Measurements from ENCODE around the gene WDR20. TPM values are rescaled to one million over a fixed set of nuclear protein-coding genes. Genes with fewer than 3 reads are reported as not detected.

The WDR20 gene
- total and polyA plus RNA-seq, 2 experiments from 2014 or later, result 15.3 to 24.0 TPM

DNA sequence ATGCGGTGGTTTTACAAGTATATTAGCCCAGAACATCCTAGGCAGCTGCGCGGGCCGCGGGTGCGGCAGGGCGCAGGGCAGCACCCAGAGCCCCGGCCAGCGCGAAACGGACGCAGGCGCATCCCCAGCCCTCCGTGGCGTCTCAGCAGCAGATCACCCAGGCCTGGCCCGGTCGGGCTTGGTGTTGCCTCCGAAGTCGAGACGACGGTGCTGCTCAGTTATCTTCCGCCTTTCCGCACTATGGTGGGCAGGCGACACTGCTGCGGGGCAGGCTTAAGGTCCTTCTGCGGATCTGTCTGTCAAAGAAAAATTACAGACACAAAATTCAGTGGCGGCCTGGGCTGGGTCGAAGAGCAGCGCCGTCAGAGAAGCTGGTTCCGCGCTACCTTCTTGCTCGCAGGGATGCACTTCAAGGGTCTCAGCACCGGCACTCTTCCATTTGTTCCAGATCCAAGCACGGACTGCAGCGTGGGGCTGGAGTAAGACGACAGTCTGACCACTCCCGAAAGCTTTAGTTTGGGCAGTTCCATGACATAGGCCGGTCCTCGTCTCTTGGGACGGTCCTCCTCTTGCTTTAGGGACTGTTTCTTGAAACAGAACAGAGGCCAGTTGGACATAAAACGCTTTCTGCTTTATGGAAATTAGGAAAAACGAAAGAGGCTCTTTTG, 89.5 kb downstream of the WDR20 start:
- Histone ChIP-seq H3K36me3 (replicated peaks; ENCODE audit: insufficient read depth, low read depth) (no peaks in the 10 kb centered on the region), H3K27ac (no peak overlapping the region), H3K27me3 (no peaks in the 10 kb centered on the region), H3K4me3 (no peak overlapping the region), H2AFZ (no peak overlapping the region), H4K20me1 (ENCODE audit: insufficient read depth, poor library complexity, severe bottlenecking) (no peaks in the 10 kb centered on the region), H3K9me2 (replicated peaks; ENCODE audit: insufficient read depth) (no peaks in the 10 kb centered on the region), H3K4me1 (ENCODE audit: insufficient read depth) (no peaks in the 10 kb centered on the region), H3K79me2 (no peaks in the 10 kb centered on the region), H3K4me2 (no peak overlapping the region), H3K9me3 (ENCODE audit: low read depth) (no peaks in the 10 kb centered on the region)
- 96% methylated on average over 43 of the region's 43 CpGs for WGBS (ENCODE audit: low lambda C conversion rate, missing lambda C conversion rate)
- no peak for DNase-seq (ENCODE audit: low spot score)
- no peak for TF ChIP-seq EZH2 (IDR thresholded peaks at IDR 0.05; ENCODE audit: borderline replicate concordance)
- TF ChIP-seq, protein P1, sequence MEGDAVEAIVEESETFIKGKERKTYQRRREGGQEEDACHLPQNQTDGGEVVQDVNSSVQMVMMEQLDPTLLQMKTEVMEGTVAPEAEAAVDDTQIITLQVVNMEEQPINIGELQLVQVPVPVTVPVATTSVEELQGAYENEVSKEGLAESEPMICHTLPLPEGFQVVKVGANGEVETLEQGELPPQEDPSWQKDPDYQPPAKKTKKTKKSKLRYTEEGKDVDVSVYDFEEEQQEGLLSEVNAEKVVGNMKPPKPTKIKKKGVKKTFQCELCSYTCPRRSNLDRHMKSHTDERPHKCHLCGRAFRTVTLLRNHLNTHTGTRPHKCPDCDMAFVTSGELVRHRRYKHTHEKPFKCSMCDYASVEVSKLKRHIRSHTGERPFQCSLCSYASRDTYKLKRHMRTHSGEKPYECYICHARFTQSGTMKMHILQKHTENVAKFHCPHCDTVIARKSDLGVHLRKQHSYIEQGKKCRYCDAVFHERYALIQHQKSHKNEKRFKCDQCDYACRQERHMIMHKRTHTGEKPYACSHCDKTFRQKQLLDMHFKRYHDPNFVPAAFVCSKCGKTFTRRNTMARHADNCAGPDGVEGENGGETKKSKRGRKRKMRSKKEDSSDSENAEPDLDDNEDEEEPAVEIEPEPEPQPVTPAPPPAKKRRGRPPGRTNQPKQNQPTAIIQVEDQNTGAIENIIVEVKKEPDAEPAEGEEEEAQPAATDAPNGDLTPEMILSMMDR (IDR thresholded peaks at IDR 0.05; ENCODE audit: poor library complexity), result no peak
- no peak for TF ChIP-seq EZH2phosphoT487 (IDR thresholded peaks at IDR 0.05; ENCODE audit: low read depth, severe bottlenecking, unreplicated experiment)

DNA sequence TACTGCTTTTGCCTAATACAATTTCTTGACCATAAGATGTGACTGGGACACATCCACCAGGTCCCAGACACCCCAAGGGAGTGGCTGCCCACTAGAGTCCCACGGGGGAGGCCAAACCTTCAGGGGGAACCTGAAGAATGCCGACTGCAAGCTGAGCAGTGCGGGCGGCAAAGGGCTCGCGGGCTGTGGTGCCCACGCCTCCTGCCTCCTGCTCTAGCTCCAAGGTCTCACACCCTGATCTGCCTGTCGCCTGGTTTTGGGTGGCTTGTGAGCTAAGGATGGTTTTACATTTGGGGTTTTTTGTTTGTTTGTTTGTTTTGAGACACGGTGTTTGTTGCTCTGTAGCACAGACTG, 90.0 kb downstream of the WDR20 start:
- Histone ChIP-seq H3K27me3 (no peaks in the 10 kb centered on the region), H3K4me1 (ENCODE audit: insufficient read depth) (no peaks in the 10 kb centered on the region)
- WGBS (ENCODE audit: low lambda C conversion rate, missing lambda C conversion rate), result 91% methylated on average over 9 of the region's 9 CpGs

DNA sequence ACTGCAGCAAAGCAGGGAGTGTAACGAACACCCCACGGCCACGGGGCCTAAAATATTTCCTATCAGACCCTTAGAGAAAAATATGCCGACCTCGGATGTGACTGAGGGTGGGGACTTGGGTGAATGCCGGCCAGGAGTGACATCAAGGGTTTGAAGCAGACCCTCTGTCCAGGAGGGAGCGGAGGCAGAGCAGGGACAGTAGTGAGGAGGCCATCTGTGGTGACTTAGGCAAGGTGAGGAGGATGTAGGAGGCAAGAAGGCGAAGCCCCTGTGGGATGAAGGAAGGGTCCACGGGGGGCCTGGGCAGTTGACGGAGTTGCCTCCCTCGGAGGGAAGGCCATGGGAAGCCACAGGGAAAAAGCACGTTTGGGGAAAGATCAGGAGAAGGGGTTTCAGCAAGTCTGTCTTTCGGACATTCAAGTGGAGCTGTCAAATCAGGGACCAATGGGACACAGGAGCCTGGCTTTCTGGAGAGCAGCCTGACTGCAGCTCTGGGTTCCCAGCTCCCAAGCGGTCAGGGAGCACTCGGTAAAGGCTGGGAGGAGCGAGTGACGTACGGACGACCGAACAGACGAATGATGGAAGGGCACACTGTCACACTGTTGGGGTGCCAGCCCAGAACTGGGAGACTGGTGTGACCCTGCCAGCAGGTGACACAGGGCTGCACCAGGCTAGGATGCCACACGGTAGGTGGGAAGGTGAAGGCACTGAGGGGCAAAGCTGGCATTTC, 90.9 kb downstream of the WDR20 start:
- Histone ChIP-seq H3K79me2 (no peaks in the 10 kb centered on the region), H3K4me1 (ENCODE audit: insufficient read depth) (no peaks in the 10 kb centered on the region), H3K4me3 (no peak overlapping the region), H3K36me3 (replicated peaks; ENCODE audit: insufficient read depth, low read depth) (no peaks in the 10 kb centered on the region), H3K9me2 (replicated peaks; ENCODE audit: insufficient read depth) (no peaks in the 10 kb centered on the region), H3K27ac (no peak overlapping the region), H4K20me1 (ENCODE audit: insufficient read depth, poor library complexity, severe bottlenecking) (no peaks in the 10 kb centered on the region), H2AFZ (no peak overlapping the region), H3K4me2 (no peak overlapping the region), H3K27me3 (no peaks in the 10 kb centered on the region), H3K9me3 (ENCODE audit: low read depth) (no peaks in the 10 kb centered on the region)
- DNase-seq (ENCODE audit: low spot score), result no peak
- WGBS (ENCODE audit: low lambda C conversion rate, missing lambda C conversion rate), result 94% methylated on average over 22 of the region's 22 CpGs
- TF ChIP-seq EZH2phosphoT487 (IDR thresholded peaks at IDR 0.05; ENCODE audit: low read depth, severe bottlenecking, unreplicated experiment) (no peak), EZH2 (IDR thresholded peaks at IDR 0.05; ENCODE audit: borderline replicate concordance) (no peak)
- TF ChIP-seq, protein P1 (IDR thresholded peaks at IDR 0.05; ENCODE audit: poor library complexity), result no peak

More for the DNA sequence above, 90.0 kb downstream of the WDR20 start:
- no peaks in the 10 kb centered on the region for H4K20me1 ChIP-seq (ENCODE audit: insufficient read depth, poor library complexity, severe bottlenecking)
- H3K36me3 ChIP-seq (replicated peaks; ENCODE audit: insufficient read depth, low read depth), result no peaks in the 10 kb centered on the region
- no peak overlapping the region for H3K4me3 ChIP-seq
- no peaks in the 10 kb centered on the region for H3K9me3 ChIP-seq (ENCODE audit: low read depth)
- H3K79me2 ChIP-seq, result no peaks in the 10 kb centered on the region
- no peak for DNase-seq (ENCODE audit: low spot score)
- H3K27ac ChIP-seq, result no peak overlapping the region
- no peak overlapping the region for H2AFZ ChIP-seq
- TF ChIP-seq EZH2phosphoT487 (IDR thresholded peaks at IDR 0.05; ENCODE audit: low read depth, severe bottlenecking, unreplicated experiment) (no peak), EZH2 (IDR thresholded peaks at IDR 0.05; ENCODE audit: borderline replicate concordance) (no peak)
- TF ChIP-seq, protein P1 (IDR thresholded peaks at IDR 0.05; ENCODE audit: poor library complexity), result no peak
- no peaks in the 10 kb centered on the region for H3K9me2 ChIP-seq (replicated peaks; ENCODE audit: insufficient read depth)
- no peak overlapping the region for H3K4me2 ChIP-seq

All from hepatocyte (in vitro differentiated cells).